Keratinocyte (primary cell): ENCODE results near the gene ZNF503.
"Not testable (repeated sequence)": the region's sequence is repeated elsewhere in the genome, so short reads cannot be mapped to it uniquely, and the experiment has no call there.

ENCODE experiments used
- CTCF ChIP-seq, 3 experiments: IDR thresholded peaks in 1 of 3; conservative IDR thresholded peaks in 1 of 3; optimal IDR thresholded peaks in 1 of 3; 2 replicates in 2 of 3; 3 replicates in 1 of 3; pipeline versions ENCODE3 to v1.5.1; 2011; ENCODE audit warnings: low read length in 3 of 3, mild to moderate bottlenecking in 3 of 3, moderate library complexity in 2 of 3, control low read depth in 1 of 3, inconsistent platforms in 1 of 3; ENCODE audit not compliant: insufficient read depth in 2 of 3; ENCODE audit errors: extremely low read depth in 1 of 3
- EZH2 ChIP-seq: IDR thresholded peaks from one replicate; pipeline ENCODE4 v1.6.1; 2012; ENCODE audit warnings: inconsistent platforms, mild to moderate bottlenecking, low read length, moderate library complexity

GRCh38 chr10:75359876-75360275, 41.7 kb downstream of the ZNF503 start:
- not testable (repeated sequence) for TF ChIP-seq CTCF (optimal IDR thresholded peaks at IDR 0.05 in 1 of 3, IDR thresholded peaks at IDR 0.05 in 1 of 3, conservative IDR thresholded peaks at IDR 0.05 in 1 of 3; ENCODE audit: extremely low read depth in 1 of 3, insufficient read depth in 2 of 3, low read length in 3 of 3); EZH2
